K562 (cell line): ENCODE measurements around the gene BPTF. TPM values are rescaled to one million over a fixed set of nuclear protein-coding genes. Genes with fewer than 3 reads are reported as not detected.

Source experiments
- ATAC-seq: fragments of 200-7000 bp; cut with Tn5 transposase; 3 replicates; pipeline ENCODE4 v1.9.1; 2020; ENCODE audit warnings: moderate library complexity
- BruUV-seq: library from RNA; stranded (reverse); fragments of 400-500 nt; replicated peaks from 2 replicates; lab custom pipeline; 2021; lab: Mats Ljungman, UMichigan
- CTCF ChIA-PET: fragments of 300-600 bp; formaldehyde crosslinking; extraction: SDS; loops from one replicate; lab custom pipeline; 2021; ENCODE audit warnings: low intra/inter-chr PET ratio; lab: Yijun Ruan, JAX
- POLR2A ChIA-PET: fragments of 300-600, 350-650 bp; sonication (Branson Sonifier 250); formaldehyde crosslinking; extraction: SDS; loops from one replicate; lab custom pipeline; 2021; ENCODE audit warnings: antibody characterized with exemption, inconsistent platforms; lab: Yijun Ruan, JAX
- DNase-seq, 4 experiments: peaks; one replicate each; pipeline versions ENCODE4 v3.0.0 to v3.0.0-alpha.2; 2011 to 2018; ENCODE audit warnings: low spot score in 3 of 4, mixed read lengths in 3 of 4; ENCODE audit errors: extremely low read depth in 1 of 4
- FAIRE-seq: peaks from 2 replicates; lab custom pipeline; 2011; peaks lifted over from hg19 to GRCh38; lab: Jason Lieb, UNC
- H2AFZ ChIP-seq: 2 replicates; pipeline ENCODE4 v1.6.0; 2011; ENCODE audit warnings: low read depth, low read length, control low read depth, inconsistent platforms
- H3K27ac ChIP-seq: fragments of 200-600 bp; 3 replicates; pipeline ENCODE4 v1.8.0; 2011; ENCODE audit warnings: low read depth, mild to moderate bottlenecking, control low read depth, inconsistent platforms, low read length, moderate library complexity, mixed read lengths; ENCODE audit errors: extremely low read depth
- H3K27me3 ChIP-seq, 2 experiments: fragments of 300-600 bp in 1 of 2; 2 replicates in 1 of 2; 3 replicates in 1 of 2; pipeline versions ENCODE4 v1.6.0 to v1.8.0; 2011; ENCODE audit warnings: inconsistent platforms in 2 of 2, low read length in 2 of 2, mild to moderate bottlenecking in 1 of 2, mixed read lengths in 1 of 2, moderate library complexity in 1 of 2; ENCODE audit not compliant: control insufficient read depth in 2 of 2, insufficient read depth in 2 of 2
- H3K36me3 ChIP-seq: fragments of 300-600 bp; 3 replicates; pipeline ENCODE4 v1.8.0; 2011; ENCODE audit warnings: mild to moderate bottlenecking, low read length, inconsistent platforms; ENCODE audit not compliant: control insufficient read depth, insufficient read depth
- H3K4me1 ChIP-seq, 2 experiments: fragments of 200-600 bp in 1 of 2; replicated peaks in 1 of 2; 2 replicates in 1 of 2; 3 replicates in 1 of 2; pipeline versions ENCODE4 v1.5.1 to v1.8.0; 2011; ENCODE audit warnings: inconsistent platforms in 2 of 2, low read length in 2 of 2, mild to moderate bottlenecking in 1 of 2, mixed read lengths in 1 of 2, moderate library complexity in 1 of 2; ENCODE audit not compliant: control insufficient read depth in 2 of 2, insufficient read depth in 2 of 2
- H3K4me2 ChIP-seq: 2 replicates; pipeline ENCODE4 v1.6.1; 2011; ENCODE audit warnings: low read length, control low read depth, inconsistent platforms, mixed read lengths; ENCODE audit not compliant: insufficient read depth
- H3K4me3 ChIP-seq: fragments of 200-600 bp; sonication (generic), shearing (Covaris generic); 2 replicates; pipeline ENCODE4 v1.5.1; 2016; ENCODE audit warnings: control low read depth, inconsistent platforms
- H3K79me2 ChIP-seq: fragments of 200-600 bp; 3 replicates; pipeline ENCODE4 v1.8.0; 2011; ENCODE audit warnings: low read length, inconsistent platforms; ENCODE audit not compliant: control insufficient read depth, insufficient read depth
- H3K9ac ChIP-seq, 2 experiments: 2 replicates each; pipeline versions ENCODE4 v1.6.0 to v1.6.1; 2011; ENCODE audit warnings: low read depth in 2 of 2, low read length in 2 of 2, control low read depth in 1 of 2, inconsistent platforms in 1 of 2, mild to moderate bottlenecking in 1 of 2, mixed read lengths in 1 of 2; ENCODE audit not compliant: insufficient read depth in 1 of 2
- H3K9me1 ChIP-seq: one replicate; pipeline ENCODE4 v1.6.0; 2011; ENCODE audit warnings: inconsistent platforms, mild to moderate bottlenecking, low read length, moderate library complexity; ENCODE audit not compliant: control insufficient read depth, insufficient read depth
- H3K9me3 ChIP-seq: replicated peaks from 2 replicates; pipeline ENCODE4 v1.5.1; 2011; ENCODE audit warnings: low read depth, low read length, inconsistent platforms; ENCODE audit not compliant: control insufficient read depth, insufficient read depth
- H4K20me1 ChIP-seq: replicated peaks from 2 replicates; pipeline ENCODE4 v1.6.1; 2011; ENCODE audit warnings: low read length, inconsistent platforms, mixed read lengths; ENCODE audit not compliant: control insufficient read depth, insufficient read depth
- CTCFL ChIP-seq: IDR thresholded peaks from 2 replicates; pipeline ENCODE4 v1.6.1; 2011; ENCODE audit warnings: borderline replicate concordance, low read depth, mild to moderate bottlenecking, moderate library complexity, low read length; ENCODE audit not compliant: insufficient read depth, poor library complexity, severe bottlenecking
- ETV1 ChIP-seq: fragments of 450-650 bp; conservative IDR thresholded peaks from 2 replicates; pipeline ENCODE4 v1.6.1; 2016; ENCODE audit warnings: missing genetic modification characterization, control low read depth, low read depth, missing compliant biosample characterization
- HDAC2 ChIP-seq: fragments of 450-650 bp; IDR thresholded peaks from 2 replicates; pipeline ENCODE4 v1.6.1; 2016; ENCODE audit warnings: mild to moderate bottlenecking
- NFIC ChIP-seq: fragments of 450-650 bp; IDR thresholded peaks from 2 replicates; pipeline ENCODE4 v1.6.1; 2017; ENCODE audit warnings: mild to moderate bottlenecking, inconsistent platforms
- REST ChIP-seq, 2 experiments: fragments of 450-650 bp; formaldehyde crosslinking in 1 of 2; IDR thresholded peaks; 2 replicates each; pipeline versions ENCODE4 v1.4.0 to v1.6.1; 2014 to 2020; ENCODE audit warnings: mild to moderate bottlenecking in 2 of 2, borderline replicate concordance in 1 of 2, low read depth in 1 of 2
- VEZF1 ChIP-seq: fragments of 200-800 bp; sonication (Bioruptor generic); IDR thresholded peaks from 2 replicates; pipeline ENCODE4 v1.6.1; 2017; ENCODE audit warnings: missing genetic modification characterization, missing compliant biosample characterization
- ZFP30 ChIP-seq: fragments of 250-450 bp; sonication (Bioruptor Pico); IDR thresholded peaks from 2 replicates; pipeline ENCODE4 v1.8.0; 2022; ENCODE audit warnings: moderate library complexity, mild to moderate bottlenecking, inconsistent platforms, borderline replicate concordance
- ZNF76 ChIP-seq: fragments of 250-450 bp; sonication (Bioruptor Pico); IDR thresholded peaks from 2 replicates; pipeline ENCODE4 v1.4.0; 2020; ENCODE audit warnings: mild to moderate bottlenecking, moderate library complexity, borderline replicate concordance
- WGBS: fragments of 100-300 bp; shearing (Covaris generic); methylation state at CpG from one replicate; pipeline ENCODE4 v1.1.6; 2016; ENCODE audit warnings: low coverage, mixed read lengths; ENCODE audit not compliant: insufficient coverage; ENCODE audit errors: missing lambda C conversion rate; 5-methylcytosine and 5-hydroxymethylcytosine counted together
- in situ Hi-C: fragments of 300-500 bp; cut with MboI; formaldehyde crosslinking; loops from 4 replicates; pipeline ENCODE4 v1.15.0; 2018; ENCODE audit warnings: inconsistent platforms, mixed read lengths
- intact Hi-C: fragments of 100-400 bp; cut with micrococcal nuclease; formaldehyde crosslinking; loops from 2 replicates; pipeline ENCODE4 v1.14.2; 2022
- polyA plus RNA-seq, 8 experiments: library from polyadenylated mRNA; depleted of rRNA in 4 of 8; stranded (reverse) in 5 of 8; unstranded in 3 of 8; fragments of >200 nt; fragmentation: Nextera tagmentation in 2 of 8; fragmentation: Illumina TruSeq in 1 of 8; extraction: Ambion mirVana in 2 of 8; extraction: Trizol in 1 of 8; gene quantifications; 2 replicates each; pipeline versions ENCODE4 v1.2.1 to v1.2.3, GENCODE V29; 2011 to 2014; ENCODE audit warnings: inconsistent platforms in 1 of 8, missing spikeins in 1 of 8
- total RNA-seq, 7 experiments: library from RNA; depleted of rRNA in 6 of 7; stranded (reverse); fragments of >200 nt in 6 of 7; fragmentation: Illumina TruSeq in 2 of 7; extraction: Trizol in 2 of 7; gene quantifications; 2 replicates each; pipeline versions ENCODE4 v1.2.1 to v1.2.3, GENCODE V29; 2011 to 2021; ENCODE audit warnings: low replicate concordance in 1 of 7

Gene BPTF
- total and polyA plus RNA-seq, 9 of the 15 experiments (the other 6 are each of a cell fraction or from before 2014, with no cell fraction given) = 12.5 to 52.1 (median 26.9) TPM

- intact Hi-C loops (loop anchor here (1.0 kb wide), 1 partner anchor 62 kb away; the partner anchor contains the start of gene NOL11), in situ Hi-C loops (no loop called here)
- POLR2A ChIA-PET = interaction anchor here (0.6 kb wide), 2 partner anchors 47 to 65 kb away, joined by 3 read pairs; no protein-coding TSS in a partner anchor
- no peak overlapping the region for H3K4me3 ChIP-seq
- FAIRE-seq = peak; percentile 94
- peak overlapping the region in 1 of 2 experiments; percentile 29; a peak in 1 of 4 replicates for H3K9ac ChIP-seq
- peak overlapping the region; percentile 17; the same call in 2 of the 3 replicates for H3K27ac ChIP-seq
- no peaks in the 10 kb centered on the region for H3K27me3 ChIP-seq
- H3K4me1 ChIP-seq = peaks cover 15 to 18% of the 10 kb centered on the region in 2 experiments
- no peaks in the 10 kb centered on the region for H4K20me1 ChIP-seq
- peak; percentile 90 for ATAC-seq
- H3K4me2 ChIP-seq = peak overlapping the region; percentile 60; the same call in 1 of the 2 replicates
- H3K9me1 ChIP-seq = no peaks in the 10 kb centered on the region
- no peaks in the 10 kb centered on the region for H3K79me2 ChIP-seq
- BruUV-seq = no TSS peak
- DNase-seq = peak; percentile 67 to 78 (median 73)
- no peaks in the 10 kb centered on the region for H3K9me3 ChIP-seq
- H3K36me3 ChIP-seq = no peaks in the 10 kb centered on the region
- WGBS = 14% methylated on average over 13 of the region's 13 CpGs
- H2AFZ ChIP-seq = peak overlapping the region; percentile 95
- CTCF ChIA-PET = interaction anchor here (0.6 kb wide), 1 partner anchor 90 kb away, joined by 3 read pairs; no protein-coding TSS in a partner anchor
- TF ChIP-seq CTCFL (peak; percentile 63), VEZF1 (CRISPR knock-in tag) (peak; percentile 31; the same call in 1 of the 2 replicates), NFIC (peak; percentile 39), HDAC2 (0 out of 2 replicates have a peak, but pooled peaks have one; percentile 21), ETV1 (tag) (peak; percentile 83), ZNF76 (no peak), REST (IDR thresholded peaks at IDR 0.05; ENCODE audit: borderline replicate concordance) (peak; percentile 61), REST (CRISPR knock-in tag; IDR thresholded peaks at IDR 0.05; ENCODE audit: low read depth) (no peak), ZFP30 (no peak)
Measured at GRCh38 chr17:67779098-67779672, 46.1 kb upstream of the BPTF start.
